Muscle of back (tissue), 11 donors: Measurements from ENCODE around the gene SKIDA1. TPM values are rescaled to one million over a fixed set of nuclear protein-coding genes. Genes with fewer than 3 reads are reported as not detected.
A peak's percentile ranks its signal among the peaks of the same experiment; 100 is the strongest.

Experiments used
- DNase-seq, 3 donors: peaks; one replicate each; pipeline versions ENCODE4 v3.0.0 to v3.0.0-alpha.2; 2013
- polyA plus RNA-seq, 10 donors: library from polyadenylated mRNA; unstranded; fragments of 120-200 nt; gene quantifications; one replicate each; pipeline ENCODE4 v1.2.1, GENCODE V29; 2013; ENCODE audit not compliant: insufficient read length in 10 of 10

Gene SKIDA1
- polyA plus RNA-seq, 10 donors, result 1.3 to 3.6 (median 1.8) TPM

- no peak for DNase-seq
Observed at GRCh38 chr10:21502348-21502740, 23.1 kb downstream of the SKIDA1 start.

GRCh38 chr10:21501731-21502347 is 23.6 kb downstream of the SKIDA1 start:
- DNase-seq, result no peak

DNA sequence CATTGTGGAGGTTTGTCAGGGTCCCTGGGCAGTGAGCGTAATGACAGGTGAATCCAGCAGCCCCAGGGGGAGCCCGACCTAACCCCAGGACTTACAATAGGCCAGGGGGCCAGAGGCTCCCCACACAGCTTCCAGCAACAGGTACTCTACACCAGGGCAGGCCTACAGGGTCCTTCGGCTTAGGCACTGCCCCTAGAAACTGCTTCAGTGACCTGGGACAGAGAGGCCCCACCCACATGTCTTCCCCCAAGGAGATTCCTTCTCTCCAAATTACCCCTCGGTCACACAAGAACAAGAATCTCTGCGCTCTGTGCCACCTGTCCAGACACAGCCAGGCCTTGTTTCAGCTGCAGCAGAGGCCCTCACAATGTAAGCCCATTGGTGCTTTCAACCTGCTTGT is 24.4 kb downstream of the SKIDA1 start:
- no peak for DNase-seq

GRCh38 chr10:21500578-21500910 is 24.9 kb downstream of the SKIDA1 start:
- DNase-seq, result no peak

GRCh38 chr10:21499701-21500577 is 25.5 kb downstream of the SKIDA1 start:
- peak in 1 of 3 donors; percentile 81 for DNase-seq

- DNase-seq, result no peak
Observed at GRCh38 chr10:21498986-21499385, 26.5 kb downstream of the SKIDA1 start.

DNA sequence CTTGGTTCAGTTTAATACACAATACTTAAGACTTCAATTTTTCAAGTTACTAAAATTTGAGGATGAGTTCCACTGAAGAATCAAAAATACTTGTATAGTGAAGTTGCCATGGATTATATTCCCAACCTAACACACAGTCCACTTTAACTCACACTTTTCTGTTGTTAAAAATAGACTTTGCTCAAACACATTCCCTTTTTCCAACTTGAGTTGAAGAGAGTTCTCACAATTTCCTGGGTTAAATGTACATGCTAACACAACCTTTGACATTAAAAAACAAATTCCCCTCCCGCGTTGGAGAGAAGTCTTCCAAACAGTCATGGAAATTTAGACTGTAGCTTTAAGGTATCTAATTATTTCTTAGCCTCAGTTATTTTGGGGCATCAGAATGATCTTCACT is 27.1 kb downstream of the SKIDA1 start:
- DNase-seq, result peak in 1 of 3 donors; percentile 35

- DNase-seq, result peak; percentile 84 to 95 (median 89)
Observed at GRCh38 chr10:21497177-21497807, 28.2 kb downstream of the SKIDA1 start.

- DNase-seq, result peak in 1 of 3 donors; percentile 91
Observed at GRCh38 chr10:21496343-21497176, 28.9 kb downstream of the SKIDA1 start.

DNA sequence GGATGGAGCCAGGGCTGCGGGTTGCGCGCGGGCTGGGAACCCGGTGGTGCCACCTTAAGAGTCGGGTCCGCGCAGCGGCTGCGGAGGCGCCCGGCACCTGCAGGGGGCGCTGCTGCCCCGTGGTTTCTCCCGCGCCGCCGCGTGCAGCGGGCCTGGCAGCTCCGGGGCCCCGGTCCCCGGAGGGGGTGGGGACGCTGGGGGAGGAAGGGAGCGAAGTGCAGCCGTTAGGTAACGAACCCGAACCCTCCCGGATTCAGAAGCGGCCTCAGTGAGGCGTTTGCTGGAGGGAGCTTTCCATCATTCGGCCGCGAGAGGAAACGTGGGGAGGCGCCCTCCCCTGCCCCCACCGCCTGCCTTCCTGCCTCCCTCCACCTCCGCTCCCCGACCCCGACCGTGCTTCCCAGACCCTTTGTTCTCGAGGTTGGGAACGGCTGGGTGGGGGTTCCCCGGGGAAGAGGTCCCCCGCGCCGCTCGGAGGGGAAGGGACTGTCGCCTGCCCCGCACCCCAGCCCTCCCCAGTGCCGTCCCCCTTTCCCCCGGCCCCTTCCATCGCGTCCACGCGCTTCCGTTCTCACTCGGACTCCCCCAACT is 29.6 kb downstream of the SKIDA1 start:
- peak; percentile 87 to 96 (median 93) for DNase-seq

DNA sequence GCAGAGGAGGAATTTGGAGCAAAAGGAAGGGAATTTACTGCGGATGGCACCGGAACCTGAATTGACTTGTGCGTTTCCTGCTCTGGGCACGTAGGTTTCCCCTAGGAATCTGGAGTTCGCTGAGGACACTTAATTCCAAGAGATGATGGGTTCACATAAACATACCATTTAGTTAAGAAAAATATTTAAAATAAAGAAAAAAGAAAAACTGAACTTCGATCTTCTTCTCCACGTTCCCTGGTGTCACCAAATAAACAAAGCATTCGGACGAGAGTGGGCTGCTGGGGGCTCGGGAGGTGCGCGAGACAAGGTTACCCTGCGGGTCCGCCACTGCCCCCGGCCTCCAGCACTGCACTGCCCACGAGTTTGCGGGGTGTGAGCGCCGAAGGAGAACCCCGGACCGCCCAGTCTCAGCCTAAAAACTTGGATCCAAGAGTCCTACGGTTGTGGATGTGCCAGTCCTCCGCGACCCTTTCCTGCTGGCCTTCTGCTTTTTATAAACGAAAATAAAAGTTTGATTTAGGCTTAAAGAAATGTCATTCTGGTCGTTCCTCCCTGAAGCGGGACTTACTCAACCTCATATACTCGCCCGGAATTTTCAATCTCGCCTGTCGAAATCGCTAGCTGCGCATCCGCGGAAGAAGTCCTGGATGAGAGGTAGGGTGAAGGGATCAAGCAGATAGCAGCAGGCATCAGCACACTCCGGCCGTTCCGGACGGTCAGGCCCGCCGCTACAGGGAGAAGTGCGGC is 30.3 kb downstream of the SKIDA1 start:
- DNase-seq, result peak in 1 of 3 donors; percentile 94

GRCh38 chr10:21494191-21495001 is 31.1 kb downstream of the SKIDA1 start:
- peak in 1 of 3 donors; percentile 86 for DNase-seq

- no peak for DNase-seq
Observed at GRCh38 chr10:21493784-21494183, 31.7 kb downstream of the SKIDA1 start.

DNA sequence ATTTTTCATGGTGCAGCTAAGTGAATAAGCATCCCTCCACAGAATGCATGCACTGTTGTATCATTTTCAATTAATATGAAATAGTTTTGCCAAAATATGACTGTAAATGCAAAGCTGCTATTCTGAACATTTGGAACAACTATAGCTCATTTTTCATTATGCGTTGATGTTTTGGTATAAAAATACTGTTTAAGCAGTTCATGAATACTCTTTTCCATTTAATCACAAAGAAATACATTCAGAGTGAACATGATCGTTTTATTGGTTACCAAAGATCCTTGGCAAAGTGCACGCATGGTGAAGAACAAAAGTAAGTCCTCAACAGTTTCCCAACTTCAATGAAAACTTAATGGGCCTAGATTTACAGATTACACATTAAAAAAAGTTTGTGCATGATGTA is 33.1 kb downstream of the SKIDA1 start:
- peak in 1 of 3 donors; percentile 67 for DNase-seq

- DNase-seq, result peak in 1 of 3 donors; percentile 77
Observed at GRCh38 chr10:21490711-21491105, 34.8 kb downstream of the SKIDA1 start.

- DNase-seq, result peak in 1 of 3 donors; percentile 77
Observed at GRCh38 chr10:21490028-21490710, 35.3 kb downstream of the SKIDA1 start.

DNA sequence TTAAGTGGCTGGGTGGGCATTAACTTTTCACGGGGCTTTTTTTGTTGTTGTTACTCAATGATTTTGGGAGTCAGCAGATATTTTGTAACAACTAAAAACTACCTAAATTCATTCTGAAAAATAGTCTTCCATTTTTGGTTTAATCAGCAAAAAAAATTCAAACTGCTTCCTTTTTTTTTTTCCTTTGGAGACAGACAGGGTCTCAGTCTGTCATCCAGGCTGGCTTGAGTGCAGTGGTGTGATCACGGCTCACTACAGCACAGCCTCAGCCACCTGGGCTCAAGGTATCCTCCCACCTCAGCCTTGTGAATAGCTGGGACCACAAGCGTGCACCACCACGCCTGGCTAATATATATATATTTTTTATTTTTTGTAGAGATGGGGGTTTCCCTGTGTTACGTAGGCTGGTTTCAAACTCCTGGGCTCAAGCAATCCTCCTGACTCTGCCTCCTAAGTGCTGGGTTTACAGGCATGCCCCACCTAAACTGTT is 36.5 kb downstream of the SKIDA1 start:
- no peak for DNase-seq

DNA sequence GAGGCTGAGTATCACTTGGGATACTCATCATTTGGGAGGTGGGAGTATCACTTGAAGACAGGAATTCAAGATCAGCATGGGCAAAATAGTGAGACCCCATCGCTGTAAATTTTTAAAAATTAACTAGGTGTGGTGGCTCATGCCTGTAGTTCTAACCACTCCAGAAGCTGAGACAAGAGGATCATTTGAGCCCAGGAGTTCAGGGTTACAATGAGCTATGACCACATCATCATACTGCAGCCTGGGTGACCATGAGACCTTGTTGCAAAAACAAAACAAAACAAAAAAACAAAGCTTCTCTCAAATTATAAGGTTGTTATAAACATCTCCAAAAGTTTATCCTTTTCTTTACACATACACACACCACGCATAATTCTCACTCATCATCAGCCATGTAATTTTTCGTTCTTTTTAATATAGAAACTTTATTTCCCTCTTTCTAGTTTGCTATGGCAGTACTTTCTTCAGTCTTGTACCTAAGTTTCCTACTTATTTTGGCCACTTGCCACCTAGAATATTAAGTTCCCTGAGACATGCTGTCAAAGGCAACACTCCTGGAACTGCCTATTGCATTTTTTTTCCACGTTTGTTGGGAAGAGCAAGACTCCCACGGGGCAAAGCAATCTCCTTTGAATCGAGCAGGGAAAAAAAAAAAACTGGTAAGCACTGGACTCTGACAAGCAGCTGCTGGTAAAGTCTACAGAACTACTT is 37.1 kb downstream of the SKIDA1 start:
- peak in 1 of 3 donors; percentile 78 for DNase-seq
